Measurements from ENCODE around the gene DIP2B.
"Not testable (repeated sequence)": the region's sequence is repeated elsewhere in the genome, so short reads cannot be mapped to it uniquely, and the experiment has no call there.

Gene DIP2B

DNA sequence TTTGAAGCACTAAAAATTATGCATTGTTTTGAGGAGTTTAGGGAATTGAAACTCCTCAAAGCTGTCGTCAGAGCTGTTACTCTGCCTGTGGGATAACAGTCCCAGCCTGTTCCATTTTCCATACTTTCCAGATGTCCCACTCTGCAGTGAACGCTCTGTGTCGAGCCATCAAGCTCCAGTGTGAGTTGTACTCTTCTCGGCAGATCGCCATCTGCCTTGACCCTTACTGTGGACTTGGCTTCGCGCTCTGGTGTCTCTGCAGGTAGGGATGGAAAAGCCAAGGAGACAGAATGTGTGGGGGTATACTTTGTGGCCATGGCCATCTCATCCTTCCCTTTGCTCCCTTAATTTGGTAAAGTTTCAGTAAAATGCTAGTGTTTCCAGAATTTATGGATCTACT lies 223.6 kb downstream of the DIP2B start:
- no peak for DNase-seq (ENCODE audit: low spot score)

DNA sequence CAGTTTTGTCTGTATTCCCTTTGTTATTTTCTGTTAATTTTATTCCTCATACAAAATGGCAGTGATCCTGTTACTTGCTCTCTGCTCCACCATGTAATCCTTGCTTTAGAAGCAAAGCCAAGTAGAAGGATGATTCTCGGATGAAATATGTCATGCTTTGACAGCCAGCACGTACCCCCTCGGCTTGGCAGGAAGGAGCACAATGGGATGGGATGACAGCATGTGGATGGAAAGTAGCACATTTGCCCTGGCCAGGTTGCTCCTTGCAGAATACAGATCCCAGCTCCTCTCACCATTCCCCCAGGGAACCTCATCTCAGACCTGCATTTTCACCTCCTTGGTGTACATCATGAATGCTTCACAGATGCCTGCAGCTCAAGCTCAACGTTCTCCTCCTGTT lies 224.1 kb downstream of the DIP2B start:
- no peak for DNase-seq (ENCODE audit: low spot score)

DNA sequence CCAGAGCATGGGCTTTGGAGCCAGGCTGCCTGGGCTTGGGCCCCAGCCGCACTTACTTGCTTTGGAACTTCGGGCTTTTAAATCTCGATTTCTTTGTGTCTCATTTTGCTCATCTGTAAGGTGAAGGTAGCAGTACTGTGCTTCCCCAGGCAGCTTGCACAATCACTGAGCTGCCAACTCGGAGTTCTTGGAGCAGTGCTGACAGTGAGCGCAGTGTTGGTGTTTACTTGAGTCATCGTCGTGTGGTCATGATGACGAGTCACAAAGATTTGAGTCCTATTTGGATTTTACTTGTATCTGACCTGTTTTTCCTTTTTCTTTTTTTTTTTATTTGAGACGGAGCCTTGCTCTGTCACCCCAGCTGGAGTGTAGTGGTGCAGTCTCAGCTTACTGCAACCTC lies 227.8 kb downstream of the DIP2B start:
- DNase-seq (ENCODE audit: low spot score): no peak

DNA sequence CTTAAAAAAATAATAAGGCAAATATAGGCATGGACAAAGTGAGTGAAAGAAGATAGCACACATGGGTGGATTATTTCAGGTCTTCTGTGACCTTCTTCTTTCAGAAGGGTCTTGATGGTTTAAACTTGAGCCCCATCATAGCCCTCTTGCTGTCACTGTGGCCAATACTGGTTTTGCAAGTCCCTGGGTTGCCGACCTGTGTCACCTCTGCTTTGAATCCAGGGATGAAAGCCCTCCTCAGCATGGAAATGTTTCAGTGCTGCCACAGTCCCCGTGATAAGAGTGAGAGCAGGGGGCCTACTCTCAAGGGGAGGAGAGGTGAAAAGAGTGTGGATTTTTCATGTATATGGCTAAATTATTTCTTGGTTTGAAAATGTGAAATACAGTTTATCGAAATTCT lies 228.9 kb downstream of the DIP2B start:
- DNase-seq (ENCODE audit: low spot score): no peak

DNA sequence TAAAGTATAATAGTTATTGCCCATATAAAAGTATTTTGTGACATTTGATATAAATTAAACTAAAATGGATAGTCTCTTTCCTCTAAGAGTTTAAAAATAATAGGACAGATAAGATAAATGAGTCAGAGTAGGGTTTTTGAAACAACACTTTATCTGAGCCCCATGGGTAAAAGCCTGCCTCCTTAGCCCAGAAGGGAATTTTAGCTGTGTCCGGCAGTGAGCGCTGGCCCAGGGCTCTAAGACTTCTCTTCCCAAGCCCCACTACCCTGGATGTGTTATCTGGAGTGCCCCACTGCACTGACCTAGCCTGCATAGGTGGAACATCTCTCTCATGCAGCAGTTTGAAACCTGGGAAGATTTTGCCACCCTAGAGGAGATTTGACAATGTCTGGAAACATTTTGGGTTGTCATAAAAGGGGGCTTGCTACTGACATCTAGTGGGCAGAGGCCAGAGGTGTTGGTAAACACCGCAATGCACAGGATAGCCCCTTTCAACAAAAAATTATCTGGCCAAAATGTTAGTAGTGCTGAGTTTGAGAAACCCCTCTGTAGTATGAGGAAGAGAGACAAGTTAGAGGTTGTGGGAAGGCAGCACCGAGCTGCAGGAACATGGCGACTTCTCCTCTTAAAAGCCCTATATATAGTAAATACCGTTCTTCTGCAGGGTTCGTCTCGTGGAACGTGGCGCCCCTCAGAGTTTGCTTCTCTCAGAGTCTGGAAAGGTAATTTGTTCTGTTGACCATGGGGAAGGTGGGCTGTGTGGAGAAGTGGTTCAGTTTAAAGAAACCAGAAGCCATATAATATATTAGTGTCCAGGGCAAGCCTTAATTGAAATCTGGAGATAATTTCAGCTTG lies 229.9 kb downstream of the DIP2B start:
- DNase-seq (ENCODE audit: low spot score): no peak

DNA sequence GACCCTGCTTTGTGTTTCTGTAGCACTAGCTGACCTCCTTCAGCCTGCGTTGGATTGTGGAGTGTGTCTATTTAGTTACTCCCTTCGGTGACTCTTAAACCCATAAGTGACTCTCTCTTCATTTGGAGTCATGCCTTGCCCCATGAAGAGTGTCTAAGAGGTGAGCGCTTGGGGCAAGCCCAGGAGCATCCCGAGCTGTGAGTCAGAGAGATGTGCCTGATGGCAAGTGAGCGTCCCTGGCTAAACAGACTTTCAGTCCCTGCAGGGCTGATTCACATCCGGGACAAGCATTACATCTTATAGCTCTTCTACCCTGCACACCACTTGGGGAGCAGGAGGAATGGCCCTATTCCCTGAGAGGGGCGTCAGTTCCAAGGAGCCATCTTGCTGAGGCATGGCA lies 234.8 kb downstream of the DIP2B start:
- no peak for DNase-seq (ENCODE audit: low spot score)

DNA sequence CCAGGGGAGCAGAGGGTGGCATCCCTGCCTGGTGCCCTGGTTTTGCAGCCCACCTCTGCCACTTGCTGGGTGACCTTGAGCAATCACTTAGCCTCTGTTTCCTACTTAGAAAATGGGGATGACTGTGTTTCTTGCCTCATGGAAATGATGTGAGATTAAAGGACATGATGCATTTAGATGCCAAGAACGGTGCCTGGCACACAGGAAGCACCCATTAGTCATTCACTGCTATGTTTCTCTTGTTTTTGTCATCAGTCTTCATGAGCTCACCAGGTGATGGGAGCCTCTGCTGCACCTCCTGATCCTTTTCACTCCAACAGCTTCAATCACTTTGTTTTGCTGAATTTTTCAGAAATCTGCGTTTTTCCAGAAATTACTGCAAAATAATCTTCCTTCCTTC lies 235.5 kb downstream of the DIP2B start:
- DNase-seq (ENCODE audit: low spot score): no peak

DNA sequence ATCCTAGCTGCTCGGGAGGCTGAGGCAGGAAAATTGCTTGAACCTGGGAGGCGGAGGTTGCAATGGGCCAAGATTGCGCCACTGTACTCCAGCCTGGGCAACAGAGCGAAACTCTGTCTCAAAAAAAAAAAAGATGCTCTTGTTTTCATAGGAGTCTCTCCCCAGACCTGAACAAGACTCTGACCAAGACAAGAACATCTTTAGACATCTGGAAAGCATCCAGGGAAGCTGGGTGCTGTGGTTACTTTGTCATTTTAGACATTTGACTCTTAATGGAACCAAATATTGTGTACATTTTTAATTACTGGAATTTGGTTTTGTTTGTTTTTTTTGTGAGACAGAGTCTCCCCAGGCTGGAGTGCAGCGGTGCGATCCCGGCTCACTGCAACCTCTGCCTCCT lies 238.0 kb downstream of the DIP2B start:
- DNase-seq (ENCODE audit: low spot score): no peak

DNA sequence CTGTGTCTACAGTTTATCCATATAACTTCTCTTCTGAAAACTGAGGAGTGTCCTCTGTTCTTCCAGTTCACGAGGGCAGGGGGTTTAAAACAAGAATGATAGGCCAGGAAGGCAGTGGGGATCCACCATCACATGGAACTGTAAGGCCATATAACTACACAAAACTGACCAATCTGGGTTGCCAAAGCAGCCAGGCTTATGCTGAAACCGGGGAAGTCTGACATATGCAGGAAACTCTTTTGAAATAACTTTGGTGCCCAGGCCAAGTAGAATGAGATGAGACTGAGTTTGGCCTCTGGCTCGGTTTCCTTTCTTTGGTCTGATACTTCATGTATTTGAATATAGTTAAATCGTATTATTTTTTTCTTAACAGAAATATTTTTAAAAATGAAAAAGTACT lies 241.1 kb downstream of the DIP2B start:
- DNase-seq (ENCODE audit: low spot score): no peak

DNA sequence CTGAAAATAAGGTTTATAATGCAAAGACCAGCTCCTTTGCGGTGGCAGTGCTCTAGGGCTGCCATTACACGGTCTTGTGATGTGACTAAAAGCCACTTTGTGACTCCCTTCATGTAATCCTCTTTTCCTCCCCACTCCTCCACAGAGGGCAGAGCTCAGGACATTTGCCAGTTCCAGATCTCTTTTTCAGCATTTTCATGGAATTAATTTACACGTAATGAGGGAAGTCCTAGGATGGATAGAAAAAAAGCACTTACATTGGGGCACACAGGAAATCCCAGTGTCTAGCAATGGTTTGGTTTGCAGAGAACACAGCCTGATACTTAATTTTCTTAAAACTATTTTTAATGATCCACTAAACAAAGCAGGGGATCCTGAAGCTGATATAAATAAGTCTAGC lies 241.6 kb downstream of the DIP2B start:
- no peak for DNase-seq (ENCODE audit: low spot score)

DNA sequence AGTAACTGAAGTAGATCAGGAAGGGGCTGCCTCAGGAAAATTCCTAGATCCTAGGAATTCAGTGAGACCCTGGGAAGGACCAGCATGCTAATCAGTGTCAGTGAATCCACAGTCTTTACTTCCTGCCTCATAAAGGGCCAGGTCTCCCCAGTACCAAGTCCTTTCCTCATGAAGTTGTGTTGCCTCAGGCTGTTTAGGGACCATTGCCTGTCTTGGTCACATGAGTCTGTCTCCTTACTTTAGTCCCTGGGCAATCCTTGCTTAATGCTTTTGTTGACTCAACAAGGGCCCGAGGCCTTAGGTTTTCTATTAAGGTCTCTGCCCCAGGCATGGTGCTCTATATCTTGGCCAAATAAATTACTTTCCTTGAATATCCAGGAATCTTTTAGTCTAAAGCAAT lies 243.0 kb downstream of the DIP2B start:
- DNase-seq (ENCODE audit: low spot score): no peak

DNA sequence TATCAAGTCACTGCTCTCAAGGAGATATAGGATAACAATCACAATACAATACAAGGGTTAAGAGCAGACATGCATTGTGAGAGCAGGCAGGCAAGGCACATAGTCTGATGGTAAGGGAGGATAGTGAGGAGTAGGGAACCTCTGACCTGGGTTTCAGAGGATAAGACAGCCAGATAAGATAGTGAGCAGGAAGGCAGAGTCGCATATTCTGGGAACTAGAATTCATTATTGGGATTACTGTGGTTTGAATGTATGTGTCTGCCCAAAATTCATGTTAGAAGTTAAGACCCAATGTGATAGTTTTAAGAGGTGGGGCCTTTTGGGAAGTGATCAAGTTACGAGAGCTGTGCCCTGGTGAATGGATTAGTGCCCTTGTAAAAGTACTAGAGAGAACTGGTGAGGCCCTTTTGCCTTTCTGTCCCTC lies 244.7 kb downstream of the DIP2B start:
- no peak for DNase-seq (ENCODE audit: low spot score)

DNA sequence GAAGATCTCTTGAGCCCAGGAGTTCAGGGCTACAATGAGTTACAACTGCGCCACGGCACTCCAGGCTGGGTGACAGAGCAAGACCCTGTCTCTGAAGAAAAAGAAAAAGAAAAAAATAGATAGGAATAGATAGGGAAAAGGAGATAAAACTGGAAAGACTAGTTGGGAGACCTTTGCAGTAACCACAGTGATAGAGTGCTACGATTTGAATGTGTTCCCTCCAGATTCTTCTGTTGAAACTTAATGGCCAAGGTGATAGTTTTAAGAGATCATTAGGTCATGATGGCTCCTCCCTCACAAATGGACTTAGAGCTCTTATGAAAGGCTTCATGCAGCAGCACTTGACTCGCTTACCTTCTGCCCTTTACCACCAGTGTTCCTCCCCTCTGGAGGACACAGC lies 245.6 kb downstream of the DIP2B start:
- no peak for DNase-seq (ENCODE audit: low spot score)

DNA sequence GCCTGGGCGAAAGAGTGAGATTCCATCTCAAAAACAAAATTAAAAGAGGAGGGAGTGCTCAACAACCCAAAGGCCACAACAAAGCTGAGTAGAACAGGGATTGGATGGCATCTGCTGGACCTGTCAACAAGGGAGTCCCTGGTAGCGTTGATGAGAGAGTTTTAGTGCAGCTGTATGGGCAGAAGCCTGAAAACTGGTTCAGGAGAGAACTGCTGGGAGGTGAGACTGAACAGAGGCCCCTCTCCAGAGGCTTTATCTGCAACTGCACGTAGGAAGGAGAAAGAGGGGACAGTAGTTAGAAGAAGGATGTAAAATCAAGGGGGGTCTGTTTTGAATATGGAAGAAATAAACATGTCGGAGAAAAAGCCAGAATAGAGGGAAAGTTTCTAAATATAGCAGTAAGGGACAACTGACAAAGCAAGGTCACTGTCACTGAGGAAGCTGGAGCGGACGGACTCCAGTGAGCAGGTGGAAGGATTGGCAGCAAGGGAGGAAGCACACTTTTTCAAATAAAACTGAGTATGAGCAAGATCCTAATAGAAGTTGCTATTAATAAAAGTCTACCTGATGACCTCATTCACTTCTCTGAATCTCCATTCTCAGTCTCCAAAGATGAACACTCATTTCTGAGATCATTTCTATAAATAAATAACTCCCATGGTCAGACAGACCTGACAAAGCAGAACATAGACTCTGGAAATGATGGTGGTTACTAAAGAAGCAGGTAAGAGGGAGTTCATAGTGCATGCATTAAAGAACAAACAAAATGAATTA lies 247.3 kb downstream of the DIP2B start:
- DNase-seq (ENCODE audit: low spot score): no peak

DNA sequence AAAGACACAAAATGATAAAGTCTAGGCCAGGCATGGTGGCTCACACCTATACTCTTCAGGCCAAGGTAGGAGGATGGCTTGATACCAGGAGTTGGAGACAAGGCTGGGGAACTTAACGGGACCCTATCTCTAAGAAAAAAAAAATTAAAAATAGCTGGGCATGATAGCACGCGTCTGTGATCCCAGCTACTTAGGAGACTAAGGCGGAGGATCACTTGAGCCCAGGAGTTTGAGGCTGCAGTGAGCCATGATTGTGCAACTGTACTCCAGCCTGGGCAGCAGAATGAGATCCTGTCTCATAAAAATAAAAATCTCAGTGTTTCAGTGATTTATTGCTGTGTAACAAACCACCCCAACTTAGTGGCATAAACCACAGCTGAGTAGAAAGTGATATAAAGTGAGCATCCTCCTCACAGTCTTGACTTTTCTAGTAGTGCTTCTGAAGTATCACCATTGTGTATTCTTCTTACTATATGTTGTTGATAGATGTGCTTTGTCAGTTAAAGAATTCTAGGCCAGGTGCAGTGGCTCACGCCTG lies 248.5 kb downstream of the DIP2B start:
- DNase-seq (ENCODE audit: low spot score): no peak

DNA sequence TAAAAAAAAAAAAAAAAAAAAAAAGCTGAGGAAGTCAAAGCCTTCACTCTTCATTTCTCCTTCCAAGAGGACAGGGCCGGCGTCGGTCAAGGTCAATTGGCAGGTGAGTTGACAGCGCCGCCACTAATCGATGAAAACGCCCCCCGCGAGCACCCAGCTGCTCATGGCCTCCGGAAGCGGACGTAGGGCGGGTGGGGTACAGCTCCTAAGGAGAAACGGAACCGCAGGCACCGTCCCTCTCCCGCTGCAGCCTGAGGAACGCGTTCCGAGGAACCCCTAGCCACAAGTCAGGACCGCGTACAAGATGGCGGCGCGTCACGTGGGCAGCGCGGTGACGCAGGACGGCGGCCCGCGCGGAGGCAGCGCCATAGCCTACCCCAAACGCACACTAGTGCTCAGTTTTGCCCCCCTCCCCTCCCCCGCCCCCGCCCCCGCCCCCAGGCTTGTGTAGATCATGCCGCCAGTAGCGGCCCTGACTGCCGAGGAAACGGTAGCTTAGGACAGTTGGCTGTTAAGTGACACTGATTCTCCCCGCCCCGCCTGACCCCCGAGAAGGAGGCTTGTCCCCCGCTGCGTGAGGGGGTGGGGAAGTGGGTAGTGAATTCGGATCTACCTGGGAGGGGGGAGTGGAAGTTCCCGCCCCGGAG lies 259.0 kb downstream of the DIP2B start, which contains the start of gene ATF1:
TSS of gene ATF1 (plus strand) at position 463 of the 647 bp plus-strand sequence. CDS start 16,045 bp downstream, outside the sequence.
- DNase-seq (ENCODE audit: low spot score): peak; percentile 90

DNA sequence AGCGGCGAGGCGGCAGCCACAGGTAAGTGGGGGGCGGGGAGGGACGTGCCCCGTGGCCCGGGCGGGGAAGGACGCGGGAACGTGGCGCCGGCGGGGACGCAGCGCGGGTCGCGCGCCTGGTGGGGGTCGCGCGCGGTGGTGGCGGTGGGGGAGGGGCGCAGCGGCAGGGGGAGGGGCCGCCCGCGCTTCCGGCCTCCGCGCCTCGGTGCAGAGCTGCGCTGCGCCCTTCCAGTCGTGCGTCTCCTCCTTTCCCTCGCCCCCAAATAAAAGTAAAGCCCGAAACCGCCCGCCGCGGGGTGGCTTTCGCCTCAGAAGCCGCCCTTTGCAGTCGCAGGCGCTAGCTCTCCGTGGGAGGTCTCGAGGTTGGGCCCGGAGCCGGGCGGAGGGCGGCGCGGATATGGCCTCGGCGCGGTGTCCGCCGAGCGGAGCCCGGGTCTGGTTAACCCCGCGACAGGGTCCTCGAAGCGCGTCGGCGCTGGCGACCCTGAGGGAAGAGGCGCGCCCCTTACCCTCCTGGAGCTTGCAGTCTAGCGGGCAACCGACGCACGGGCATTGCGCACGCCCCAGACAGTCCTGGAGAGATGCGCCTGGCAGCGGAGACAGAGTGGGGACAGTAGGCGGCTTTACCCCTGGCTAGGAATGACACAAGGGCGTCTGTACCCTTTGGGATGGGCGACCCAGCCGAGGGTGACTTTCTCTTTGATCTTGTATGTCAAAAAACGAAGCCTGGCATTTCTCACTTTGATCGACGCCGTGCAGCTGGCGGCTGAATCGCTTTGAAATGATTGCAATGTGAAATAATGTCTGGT lies 259.7 kb downstream of the DIP2B start:
- peak; percentile 56 for DNase-seq (ENCODE audit: low spot score)

DNA sequence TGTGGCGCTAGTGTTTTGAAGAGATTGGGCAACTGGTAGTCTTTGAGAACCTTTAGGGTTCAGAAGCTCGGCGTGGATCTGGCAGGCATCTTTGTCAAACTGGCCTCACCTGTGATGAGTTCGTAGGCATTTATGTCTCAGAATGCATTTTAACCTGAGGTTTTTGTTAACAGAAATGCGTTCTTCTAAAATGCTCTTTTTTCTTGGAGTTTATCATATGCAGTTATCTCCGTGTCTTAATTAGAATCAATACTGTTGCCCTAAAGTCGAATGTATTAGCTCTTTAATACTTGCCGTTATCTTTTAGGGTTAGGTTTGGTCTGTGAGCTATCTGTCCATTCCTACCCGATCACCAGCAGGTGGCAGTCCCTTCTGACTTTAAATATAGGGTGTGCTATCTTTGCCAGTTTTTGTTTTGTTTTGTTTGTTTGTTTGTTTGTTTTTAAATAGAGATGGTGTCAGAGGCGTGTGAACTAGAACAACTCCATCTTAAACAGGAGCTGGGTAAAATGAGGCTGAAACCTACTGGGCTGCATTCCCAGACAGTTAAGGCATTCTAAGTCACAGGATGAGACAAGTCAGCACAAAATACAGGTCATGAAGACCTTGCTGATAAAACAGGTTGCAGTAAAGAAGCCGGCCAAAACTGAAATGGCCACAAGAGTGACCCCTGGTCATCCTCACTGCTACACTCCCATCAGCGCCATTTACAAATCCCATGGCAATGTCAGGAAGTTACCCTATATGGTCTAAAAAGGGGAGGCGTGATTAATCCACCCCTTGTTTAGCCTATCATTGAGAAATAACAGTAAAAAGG lies 260.5 kb downstream of the DIP2B start:
- DNase-seq (ENCODE audit: low spot score): peak; percentile 47

DNA sequence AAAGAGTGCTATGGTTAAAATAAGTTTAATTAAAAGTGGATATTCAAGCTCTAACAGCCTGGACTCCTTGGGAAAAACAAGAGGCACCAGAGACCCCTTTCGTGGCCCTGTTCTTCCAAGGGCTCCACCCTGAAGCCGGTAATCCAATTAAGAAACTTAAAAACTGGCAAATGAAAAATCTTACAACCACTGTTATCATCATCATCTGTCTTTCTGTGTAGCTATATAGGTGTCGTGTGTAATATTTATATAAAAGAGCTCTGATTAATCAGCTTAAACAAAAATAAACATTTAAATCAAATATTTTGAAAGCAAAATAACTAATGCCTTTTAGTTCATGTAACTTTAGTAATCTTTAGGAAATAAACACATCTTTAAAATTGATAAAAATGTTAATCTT lies 263.6 kb downstream of the DIP2B start:
- no peak for DNase-seq (ENCODE audit: low spot score)

DNA sequence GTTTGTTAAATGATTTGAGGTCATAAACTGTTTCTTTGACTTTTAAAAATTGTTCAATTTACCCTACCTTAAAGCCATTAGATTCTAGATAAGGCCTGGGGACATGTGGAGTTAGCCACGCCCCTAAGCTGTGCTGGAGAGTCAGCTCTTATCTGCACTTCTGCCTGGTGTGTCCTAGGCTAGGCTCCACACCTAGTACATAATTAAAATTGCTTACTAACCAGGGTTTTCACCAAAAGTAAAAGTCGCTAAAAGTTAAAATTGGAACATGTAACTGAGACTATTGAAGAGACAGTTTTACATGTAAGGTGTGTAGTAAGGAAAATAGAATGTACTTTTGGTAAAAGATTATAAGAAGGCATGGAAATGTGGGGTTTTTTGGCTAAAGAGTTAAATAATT lies 264.0 kb downstream of the DIP2B start:
- not testable (repeated sequence) for DNase-seq (ENCODE audit: low spot score)

DNA sequence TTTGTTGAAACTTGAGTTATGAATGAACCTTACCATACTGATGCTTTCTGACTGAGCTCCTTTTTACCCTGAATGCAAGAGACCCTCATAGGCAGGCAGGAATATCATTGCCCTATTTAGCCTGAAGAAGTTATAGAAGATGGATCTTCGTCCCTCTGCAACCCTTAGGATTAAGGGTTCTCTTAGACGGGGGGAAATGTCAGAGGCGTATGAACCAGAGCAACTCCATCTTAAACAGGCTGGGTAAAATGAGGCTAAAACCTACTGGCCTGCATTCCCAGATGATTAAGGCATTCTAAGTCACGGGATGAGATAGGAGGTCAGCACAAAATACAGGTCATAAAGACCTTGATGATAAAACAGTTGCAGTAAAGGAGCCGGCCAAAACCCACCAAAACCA lies 266.6 kb downstream of the DIP2B start:
- DNase-seq (ENCODE audit: low spot score): no peak
